NCI-H2081 (cell line): ENCODE data around the gene MYO5B.

Experiments used
- DNase-seq, 2 experiments: peaks; one replicate each; lab custom pipeline; 2025; lab: John Stamatoyannopoulos, UW

Gene MYO5B

DNA sequence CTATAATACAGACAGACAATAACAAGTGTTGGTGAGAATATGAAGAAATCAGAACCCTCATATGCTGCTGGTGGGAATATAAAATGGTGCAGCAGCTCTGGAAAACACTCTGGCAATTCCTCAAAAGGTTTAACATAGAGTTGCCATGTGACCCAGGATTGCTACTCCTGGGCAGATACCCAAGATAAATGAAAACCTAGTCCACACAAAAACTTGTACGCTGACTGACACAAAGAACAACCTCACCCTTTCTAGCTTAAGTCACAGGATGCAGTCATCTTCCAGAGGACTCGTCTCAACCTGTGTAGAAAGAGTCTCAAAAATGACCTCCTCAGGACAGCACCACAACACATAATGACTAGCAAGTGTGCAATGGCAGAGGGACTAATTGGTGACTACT, 310.0 kb downstream of the MYO5B start:
- DNase-seq = no peak

DNA sequence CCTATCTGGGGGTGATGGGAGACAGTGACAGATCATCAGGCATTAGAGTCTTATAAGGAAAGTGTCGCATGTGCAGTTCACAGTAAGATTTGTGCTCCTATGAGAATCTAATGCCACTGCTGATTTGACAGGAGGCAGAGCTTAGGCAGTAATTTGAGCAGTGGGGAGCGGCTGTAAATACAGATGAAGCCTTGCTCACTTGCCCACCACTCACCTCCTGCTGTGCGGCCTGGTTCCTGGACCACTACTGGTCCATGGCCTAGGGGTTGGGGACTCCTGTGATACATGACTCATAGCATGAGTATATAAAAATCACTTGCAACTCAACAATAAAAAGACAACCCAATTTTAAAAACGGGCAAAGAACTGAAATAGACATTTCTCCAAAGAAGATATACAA, 310.5 kb downstream of the MYO5B start:
- DNase-seq = no peak

DNA sequence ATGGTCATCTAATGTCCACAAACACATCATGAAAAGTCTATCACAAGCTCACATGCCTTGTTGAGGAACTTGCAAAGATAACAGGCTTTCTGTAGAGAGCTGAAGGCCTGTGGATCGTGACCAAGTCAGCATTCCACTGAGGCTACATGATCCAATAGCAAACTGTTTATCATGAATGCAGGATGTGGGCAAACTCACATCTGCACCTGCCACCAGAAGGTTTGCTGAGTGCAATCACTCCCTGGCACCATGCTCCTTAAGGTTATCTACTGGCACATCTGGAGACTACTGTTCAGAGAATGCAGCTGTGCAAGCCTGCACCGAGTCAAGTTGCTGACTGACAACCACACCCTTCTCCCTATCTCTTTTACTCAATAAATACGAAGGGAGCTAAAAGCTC, 314.3 kb downstream of the MYO5B start:
- DNase-seq = no peak

DNA sequence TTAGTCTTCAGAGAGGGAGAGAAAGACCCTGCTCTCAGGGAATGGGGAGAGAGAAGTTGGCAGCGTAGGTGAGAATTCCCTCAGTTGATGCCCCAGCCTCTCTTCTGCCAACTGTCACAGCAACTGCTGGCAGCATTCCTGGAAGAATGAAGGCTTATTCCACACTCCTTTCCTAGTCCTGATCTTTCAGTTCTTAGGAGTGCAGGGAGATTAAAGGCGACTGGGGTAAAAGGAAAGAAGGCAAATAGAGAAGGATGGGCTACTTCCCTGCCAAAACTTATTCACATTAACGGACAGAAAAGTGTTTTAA, 315.7 kb downstream of the MYO5B start:
- DNase-seq = no peak

DNA sequence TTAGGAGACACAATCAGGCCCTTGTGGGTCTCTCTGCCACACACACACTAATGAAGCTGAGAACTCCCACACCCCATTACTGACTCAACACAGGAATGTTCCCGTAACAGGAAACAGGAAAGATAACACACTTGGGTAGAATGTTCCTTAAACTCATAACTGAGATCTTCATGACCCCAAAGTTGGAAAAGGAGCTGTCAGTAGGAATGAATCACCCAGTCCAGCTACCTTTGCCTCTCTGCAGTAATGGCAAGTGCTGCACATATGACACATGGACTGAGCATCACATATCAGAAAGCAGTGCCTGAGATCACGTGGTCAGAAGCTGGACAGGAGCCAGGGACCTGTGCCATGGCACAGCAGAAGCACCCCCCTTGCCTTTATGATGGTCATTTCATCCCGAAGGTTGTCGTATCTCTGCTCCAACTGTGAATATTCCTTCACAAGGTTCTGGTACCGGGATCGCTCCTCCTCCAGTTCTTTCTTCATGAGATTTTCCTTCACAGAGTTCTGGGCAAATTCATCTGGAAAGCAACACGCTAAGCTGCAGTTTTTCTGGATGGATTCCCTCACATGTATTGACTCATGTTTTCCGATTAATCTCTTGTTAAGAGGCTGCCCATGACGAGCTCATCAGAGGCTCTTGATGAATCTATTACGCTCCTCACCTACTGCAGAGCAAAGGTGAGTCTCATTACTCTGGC, 316.2 kb downstream of the MYO5B start:
- no peak for DNase-seq

DNA sequence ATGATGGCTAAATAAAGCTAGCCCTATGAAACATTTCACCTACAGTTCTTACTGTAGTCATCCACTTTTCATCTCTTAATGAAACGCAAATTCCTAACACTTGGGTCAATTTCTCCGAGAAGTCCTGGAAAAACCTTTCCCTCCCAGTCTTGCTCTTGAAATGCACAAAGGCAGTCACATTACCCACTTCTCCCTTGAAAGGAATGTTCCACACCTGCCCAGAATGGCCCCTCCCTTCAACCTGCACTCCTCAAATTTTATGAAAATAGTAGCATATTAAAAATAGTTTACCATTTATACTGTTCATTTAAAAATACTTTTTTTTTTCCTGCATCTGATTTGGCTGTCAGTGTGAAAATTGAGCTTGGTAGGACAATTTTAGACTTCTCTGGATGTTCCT, 316.9 kb downstream of the MYO5B start:
- DNase-seq = no peak

DNA sequence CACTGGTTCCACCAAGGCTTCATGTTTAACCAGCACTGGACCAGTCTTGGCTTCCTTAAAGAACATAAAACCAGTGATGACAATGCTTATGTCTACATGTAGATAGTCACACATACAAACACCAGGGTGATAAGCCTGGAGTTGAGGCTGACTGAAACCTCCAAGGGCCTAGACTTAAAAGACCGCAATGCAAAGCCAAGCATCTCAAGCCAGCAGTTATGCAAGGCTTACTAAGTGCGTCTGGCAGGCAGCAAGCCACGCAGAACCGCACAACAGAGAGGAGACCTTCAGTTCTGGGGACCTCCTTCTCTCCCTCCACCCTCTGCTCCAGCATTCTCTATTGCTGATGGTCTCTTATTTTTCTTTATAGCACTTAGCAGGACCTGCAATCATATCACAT, 318.4 kb downstream of the MYO5B start:
- DNase-seq = no peak

DNA sequence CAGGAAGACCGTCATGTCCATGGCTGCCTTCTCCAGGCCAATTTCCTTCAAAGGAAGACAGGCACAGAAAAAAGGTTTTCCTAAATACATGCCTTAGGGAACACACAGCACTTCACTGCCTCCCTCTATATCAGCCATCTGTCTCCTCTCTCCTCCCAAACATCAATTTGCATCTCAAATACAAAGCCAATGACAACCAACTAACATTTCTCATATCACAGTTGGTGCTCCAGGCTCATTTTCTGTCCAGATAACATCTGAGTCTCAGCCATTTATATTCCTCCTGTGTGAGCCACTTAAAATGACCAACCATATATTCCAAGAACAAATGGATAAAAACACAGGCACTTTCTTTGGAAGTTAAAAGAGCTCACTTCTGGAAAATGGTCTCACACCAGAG, 319.2 kb downstream of the MYO5B start:
- DNase-seq = no peak

DNA sequence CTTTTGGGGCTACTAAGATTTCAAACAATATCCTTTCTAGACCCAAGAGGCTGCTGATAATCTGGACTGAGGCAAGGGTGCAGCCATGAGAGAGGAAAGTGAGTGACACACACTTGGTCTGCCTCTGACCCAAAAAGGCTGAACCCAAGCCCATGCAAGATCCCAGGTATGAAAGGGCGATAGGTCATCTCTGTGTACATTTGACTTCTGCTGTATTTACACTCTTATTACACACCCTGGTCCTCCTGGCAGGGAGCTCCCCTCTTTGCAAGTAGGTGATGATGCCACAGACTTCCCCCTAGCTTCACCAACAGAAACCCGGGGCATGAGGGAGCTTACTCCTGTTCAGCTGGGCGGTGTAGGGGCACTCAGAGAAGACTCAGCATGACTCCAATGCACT, 319.8 kb downstream of the MYO5B start:
- DNase-seq = no peak

DNA sequence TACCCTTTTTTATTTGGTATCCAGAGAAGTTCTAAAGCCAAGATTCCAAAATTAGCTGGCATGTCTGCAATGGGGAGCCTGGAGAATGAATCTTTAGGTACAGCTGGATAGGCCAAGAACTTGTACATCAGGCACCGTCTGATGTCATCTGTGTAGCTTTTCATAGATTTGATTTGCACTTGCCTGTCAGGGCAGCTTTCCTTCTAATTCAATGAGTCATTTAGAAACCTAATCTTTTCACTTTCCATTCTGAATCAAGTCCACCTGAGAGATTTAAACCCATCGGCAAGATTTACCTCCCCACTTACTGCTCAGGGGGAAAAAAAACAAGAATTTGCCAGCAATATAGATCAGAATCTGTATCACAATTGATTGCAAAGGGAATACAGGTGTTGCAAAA, 320.7 kb downstream of the MYO5B start:
- DNase-seq = no peak

DNA sequence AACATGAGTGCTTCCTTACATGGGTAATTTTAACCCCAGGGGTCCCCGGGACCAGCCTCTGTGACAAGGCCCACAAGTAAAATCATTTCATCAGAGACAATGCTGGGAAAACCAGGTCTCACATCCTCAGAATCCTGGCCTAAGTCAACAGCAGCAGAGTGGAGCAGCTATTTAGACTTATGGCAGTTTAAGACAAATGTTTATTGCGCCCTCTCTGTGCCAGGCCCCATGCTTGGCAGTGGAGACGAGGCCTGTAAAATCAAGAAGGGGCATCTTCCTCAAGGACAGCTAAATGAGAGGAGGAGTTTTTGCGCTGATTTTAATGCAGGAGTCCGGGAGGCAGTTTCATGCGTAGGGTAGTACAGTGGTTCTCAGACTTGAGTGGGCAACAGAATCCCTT, 325.6 kb downstream of the MYO5B start:
- DNase-seq = no peak

DNA sequence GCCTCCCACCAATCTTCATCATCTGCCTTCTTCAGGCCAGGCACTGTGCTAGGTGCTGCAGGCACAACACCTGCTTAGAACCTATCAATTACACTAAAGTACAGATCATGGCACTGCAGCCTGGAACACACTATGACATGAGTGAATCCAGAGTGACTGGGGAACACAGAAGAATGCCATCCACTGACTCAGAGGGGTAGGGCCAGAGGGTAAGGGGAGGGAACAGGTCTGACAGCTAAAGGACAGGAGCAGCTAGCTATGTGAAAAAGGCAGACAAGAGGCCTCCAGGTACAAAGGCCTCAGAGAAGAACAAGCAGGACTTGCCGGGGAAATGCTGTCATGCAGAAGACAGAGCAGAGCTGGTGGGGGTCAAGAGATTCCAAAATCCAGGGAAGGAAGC, 328.3 kb downstream of the MYO5B start:
- DNase-seq = no peak

DNA sequence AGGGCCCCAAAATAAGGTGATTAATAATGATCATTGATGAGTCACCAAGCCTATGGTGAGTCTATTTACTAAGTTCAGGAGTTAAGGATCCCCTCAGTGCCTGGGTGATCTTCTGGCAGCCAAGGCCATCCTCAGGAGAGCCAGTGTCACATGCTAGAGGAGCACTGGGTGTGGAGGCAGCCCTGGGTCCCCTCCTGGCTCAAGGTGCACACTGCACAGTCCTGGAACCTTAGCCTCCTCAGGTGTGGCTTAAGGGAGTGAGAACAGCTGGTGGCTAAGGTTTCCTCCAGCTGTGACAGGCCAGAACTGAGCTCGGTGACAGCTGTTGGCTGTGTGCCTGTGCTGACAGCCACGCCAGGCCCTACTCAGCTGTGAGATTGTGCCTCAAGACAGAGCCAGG, 329.5 kb downstream of the MYO5B start:
- no peak for DNase-seq

DNA sequence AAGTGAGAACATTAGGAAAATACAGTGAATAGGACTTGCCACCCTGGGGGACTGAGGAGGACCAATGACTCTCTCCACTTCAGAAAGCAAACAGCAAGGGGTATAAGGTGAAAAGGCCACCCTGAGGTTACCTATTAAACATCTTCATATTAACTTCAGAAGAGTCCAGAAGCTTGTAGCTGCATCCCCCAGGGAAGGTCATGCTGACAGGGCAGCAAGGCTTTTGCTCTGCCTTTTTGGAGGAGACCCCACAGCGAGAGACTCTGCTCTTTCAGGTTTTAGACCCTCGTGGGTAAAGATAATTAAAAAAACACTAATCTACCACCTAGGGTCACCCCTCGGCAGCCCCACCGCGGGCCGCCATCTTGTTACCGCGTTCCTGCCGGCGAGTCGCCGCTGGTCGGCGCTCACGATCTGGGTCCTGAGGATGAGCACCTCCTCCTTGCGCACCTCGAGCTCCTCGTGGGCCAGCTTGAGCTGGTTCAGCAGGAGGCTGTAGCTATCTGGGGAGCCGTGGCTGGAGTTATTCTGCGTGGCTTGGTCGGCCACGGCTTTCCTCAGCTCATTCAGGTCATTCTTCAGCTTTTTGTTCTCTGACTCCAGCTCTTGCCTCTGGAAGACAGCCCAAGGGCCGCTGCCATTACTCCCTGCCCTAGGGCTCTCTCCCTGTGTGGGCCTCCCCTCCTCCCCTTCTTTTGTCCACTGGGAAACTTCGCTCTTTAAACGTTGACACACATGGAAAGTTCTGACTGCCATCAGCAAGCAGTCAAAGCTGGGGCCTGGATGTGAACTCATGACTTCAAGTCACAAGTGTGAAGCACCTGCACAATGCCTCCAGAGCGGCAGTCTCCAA, 331.0 kb downstream of the MYO5B start:
- DNase-seq = no peak

DNA sequence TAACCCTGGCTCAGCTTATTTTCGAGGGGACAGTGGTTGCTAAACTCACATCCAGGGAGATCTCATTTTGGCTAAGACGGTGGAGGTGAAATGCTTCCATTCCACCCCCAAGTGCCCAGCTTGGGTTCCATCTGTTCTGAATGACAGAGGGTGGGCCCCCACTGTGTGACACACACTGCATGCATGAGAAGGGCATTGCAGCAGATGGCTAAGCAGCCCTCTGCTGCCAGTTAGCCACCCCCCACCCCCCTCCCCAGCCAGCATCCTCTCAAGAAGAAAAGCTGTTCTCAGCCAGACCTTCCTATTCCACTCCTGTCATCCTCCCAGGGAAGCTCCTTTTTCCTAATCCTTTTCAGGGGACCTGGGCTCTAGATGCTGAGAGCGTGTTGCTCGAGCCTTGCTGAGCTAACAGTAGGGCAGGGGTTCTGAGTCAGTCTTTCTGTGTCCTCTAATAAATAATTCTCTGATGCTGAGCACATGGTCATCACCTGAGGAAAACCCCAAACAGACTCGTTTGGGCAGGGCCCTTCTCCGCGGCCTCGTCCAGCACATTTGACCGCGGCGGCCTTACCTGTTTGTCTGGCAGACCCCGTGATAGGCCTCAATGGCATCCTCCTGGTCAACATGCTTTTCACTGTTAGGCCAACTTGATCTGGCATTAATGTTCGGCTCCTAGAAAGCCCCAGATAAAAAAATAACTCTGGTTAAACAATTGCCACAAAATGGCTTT, 332.1 kb downstream of the MYO5B start:
- DNase-seq = no peak

DNA sequence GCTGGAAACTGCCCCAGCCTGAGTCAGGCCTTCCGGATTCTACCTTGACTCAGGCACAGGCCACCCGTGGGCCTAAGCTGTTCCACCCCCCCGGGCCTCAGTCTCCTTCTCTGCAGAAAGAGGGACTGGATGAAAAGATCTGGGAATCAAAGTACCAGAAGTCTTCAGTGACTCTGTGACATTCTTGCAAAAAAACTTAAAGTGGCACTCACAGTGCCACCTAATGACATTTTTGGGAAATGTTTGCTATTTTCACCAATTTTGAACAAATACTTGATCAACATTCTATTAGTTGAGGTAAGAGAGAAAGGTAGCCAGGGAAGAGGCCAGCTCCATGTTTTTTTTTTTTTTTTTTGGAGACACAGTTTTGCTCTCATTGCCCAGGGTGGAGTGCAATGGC, 333.3 kb downstream of the MYO5B start:
- no peak for DNase-seq

DNA sequence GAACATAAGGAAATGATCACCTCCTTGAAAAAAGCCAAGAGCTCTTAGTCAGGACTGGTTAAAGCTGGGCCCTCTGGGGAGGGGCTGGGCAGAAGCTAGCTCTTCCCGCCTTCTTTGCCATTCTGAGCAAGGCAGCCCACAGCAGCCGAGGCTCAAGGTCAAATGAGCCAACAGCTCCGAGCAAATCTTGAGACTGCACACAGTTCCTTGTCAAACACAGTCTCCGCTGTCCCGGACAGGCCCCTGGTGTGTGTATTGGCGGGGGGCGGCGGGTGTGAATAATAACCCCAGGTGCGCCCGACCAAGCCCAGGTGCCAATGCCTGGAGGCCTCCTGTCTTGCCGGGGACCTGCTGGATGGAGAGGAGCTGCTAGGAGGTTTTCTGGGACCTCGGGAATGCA, 335.2 kb downstream of the MYO5B start:
- no peak for DNase-seq

DNA sequence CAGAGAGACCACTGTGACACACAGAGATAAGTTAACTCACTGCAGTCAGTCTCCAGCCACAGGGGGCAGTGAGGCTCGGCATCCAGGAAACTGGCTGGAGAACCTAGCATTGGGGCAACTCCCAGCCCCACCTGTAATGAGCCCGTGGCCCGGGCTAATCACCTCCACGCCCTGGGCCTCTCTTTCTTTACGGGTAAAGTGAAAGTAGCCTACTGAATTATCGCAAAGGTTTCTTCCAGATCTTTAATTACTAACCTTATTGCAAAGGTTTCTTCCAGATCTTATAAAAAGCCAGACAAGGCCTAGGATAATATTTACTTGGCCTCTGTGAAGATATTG, 336.0 kb downstream of the MYO5B start:
- DNase-seq = no peak

DNA sequence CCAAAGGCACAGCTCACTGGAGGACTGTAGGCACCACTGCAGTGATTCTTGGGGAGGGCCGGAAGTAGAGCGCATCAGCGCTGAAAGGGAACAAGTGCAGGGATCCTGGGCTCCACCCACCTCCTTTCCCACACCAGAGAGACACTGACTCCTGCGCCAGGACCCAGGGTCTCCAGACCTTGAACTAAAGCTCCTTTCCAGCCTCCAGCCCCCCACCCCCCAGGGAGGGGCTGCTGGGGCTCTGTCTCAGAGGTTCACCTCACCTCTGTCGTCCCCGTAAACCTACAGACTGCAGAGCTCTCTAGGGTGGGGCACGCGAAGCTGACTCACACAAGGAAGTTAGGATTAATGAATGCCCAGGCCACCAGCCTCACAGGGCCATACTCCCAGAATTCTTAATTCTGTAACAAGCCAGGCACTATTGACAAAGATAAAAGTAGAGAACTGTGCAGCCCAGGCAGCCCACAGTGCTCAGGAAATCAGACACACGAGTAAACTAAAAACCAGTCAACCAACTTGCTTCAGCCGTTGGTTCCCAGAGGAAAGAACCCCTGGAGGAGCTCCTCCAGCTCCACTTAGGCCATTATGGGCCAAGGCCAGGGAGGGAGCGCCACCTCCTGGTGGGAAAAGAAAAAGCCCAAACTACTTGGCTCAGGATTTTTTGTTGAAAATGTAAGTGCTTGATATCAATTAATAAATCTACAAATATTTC, 336.5 kb downstream of the MYO5B start:
- peak; percentile 34 to 43 for DNase-seq

DNA sequence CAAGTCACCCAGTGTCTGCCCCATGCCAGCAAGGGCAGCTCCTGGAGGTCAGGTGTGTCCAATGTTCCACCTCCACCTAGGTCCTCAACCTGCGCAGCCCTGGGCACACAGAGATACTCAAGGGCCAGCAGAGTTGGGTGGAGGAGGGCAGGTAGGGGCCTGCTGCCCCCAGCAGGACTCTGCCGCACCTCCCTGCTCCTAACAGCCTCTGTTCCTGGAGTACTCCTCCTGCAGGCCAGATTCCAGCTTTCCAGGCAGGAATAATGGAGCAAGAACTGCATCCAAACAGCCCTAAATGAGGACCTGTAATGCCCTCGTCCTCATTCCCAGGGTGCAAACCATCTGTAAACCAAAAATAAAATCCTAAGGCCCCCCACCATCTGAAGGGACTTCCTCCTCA, 337.2 kb downstream of the MYO5B start:
- DNase-seq = no peak

DNA sequence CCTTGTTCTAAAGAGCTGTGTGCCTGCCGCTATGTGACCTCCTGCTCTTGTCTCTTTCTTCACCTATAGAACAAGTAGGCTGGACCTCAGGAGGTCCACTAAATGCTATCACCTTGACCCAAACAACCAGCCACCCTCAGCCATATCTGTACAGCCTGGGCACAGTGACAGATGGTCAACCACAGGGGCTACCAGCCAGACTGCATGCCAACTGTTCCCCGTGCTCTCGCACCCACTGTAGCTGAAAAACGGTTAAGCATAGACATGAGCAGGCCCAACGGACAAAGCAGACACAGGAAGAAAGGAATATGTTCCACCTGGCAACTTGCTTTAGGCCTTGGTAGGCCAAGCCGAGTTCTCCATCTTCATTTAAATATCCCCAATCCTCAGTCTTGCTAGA, 338.5 kb downstream of the MYO5B start:
- no peak for DNase-seq

DNA sequence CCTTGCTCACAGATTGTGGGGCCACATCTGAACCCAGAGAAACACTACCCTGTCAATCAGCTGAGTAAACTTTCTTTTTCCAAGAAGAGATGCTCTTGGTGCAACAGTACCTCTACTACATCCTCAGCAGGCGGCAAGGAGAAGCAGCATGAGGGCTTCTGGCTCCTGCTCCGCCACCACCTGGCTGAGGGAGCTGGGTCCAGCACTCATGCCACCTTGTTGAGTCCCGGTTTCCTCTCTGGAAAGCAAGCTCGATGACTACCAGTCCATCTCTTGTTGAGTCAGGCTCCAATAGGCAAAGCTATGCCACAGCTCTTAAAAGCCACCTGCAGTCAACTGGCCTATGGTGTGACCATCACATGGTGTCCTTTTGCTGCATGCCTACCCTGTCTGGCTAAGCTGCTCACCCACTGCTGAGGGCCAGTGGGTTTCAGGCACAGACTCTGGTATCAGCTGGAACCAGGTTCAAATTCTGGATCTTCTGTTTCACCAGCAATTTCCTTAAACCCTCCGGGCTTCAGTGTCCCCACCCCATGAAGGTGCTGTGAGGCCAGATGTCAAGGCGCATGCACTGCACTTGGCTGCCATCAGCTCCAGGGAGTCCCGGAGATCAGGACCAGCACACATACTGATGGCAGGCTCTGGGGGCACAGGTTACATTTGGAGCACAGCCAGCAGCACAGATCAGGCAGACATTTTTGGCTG, 339.1 kb downstream of the MYO5B start:
- no peak for DNase-seq
